ENCODE data around the gene ADGB.

DNA sequence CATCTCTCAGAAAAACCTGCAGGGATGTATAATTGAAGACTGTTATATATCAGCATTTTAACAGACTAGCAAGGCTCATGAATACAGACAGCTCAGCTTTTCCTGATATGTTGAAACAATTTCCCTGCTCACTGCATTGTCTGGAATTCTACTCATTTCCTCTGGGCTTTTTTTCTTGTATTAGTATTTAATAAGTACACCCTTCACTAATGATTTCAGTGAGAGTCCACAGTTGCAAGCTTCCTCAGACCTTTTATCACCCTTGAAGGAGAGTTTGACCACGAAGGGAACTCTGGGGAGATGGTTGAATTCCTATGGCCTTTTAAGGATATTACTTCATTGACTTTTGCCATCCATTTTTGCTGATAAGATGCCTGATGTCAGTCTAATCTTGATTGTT lies 248.7 kb downstream of the ADGB start:
- TF ChIP-seq LEF1 (IDR thresholded peaks at IDR 0.05; ENCODE audit: borderline replicate concordance) (no peak), FOXM1 (IDR thresholded peaks at IDR 0.05; ENCODE audit: borderline replicate concordance) (no peak), TARDBP (IDR thresholded peaks at IDR 0.05) (no peak)
